Endometrial microvascular endothelial cells (primary cell): Measurements from ENCODE around the gene TMSB4X. TPM values are rescaled to one million over a fixed set of nuclear protein-coding genes. Genes with fewer than 3 reads are reported as not detected.

Source experiments
- in situ Hi-C: cut with HindIII; loops from 2 replicates; pipeline ENCODE4 v1.10.0; 2017; ENCODE audit warnings: low sequenced_read_pairs, low pct_unique_long_range_greater_than_20kb; ENCODE audit errors: inconsistent ontology term
- total RNA-seq: library from RNA; depleted of rRNA; stranded (reverse); fragments of >200 nt; gene quantifications from one replicate; pipeline ENCODE4 v1.2.3, GENCODE V29; 2015; ENCODE audit errors: inconsistent ontology term

The TMSB4X gene
- total RNA-seq, 1 donor from 2014 or later: 5,249 TPM

- in situ Hi-C loops: no loop called here
Observed at GRCh38 chrX:12988797-12989196, 13.9 kb downstream of the TMSB4X start.

DNA sequence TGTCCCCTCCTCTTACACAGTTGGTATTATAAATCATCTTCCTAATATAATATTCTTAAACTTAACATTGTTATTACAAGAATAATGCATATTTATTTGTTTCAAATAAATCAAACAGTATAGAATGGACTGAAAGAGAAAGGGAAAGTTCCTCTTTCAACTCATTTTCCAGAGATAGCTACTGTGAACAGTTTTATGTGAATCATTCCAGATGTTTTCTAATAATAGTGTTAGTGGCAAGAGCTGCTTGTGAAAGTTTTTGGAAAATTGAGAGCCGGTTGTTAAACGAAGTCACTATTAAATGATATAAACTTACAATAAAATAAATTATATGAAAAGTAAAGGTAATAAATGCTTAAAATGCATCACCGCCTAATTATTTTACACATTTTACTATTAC is 14.6 kb downstream of the TMSB4X start:
- in situ Hi-C loops: no loop called here

DNA sequence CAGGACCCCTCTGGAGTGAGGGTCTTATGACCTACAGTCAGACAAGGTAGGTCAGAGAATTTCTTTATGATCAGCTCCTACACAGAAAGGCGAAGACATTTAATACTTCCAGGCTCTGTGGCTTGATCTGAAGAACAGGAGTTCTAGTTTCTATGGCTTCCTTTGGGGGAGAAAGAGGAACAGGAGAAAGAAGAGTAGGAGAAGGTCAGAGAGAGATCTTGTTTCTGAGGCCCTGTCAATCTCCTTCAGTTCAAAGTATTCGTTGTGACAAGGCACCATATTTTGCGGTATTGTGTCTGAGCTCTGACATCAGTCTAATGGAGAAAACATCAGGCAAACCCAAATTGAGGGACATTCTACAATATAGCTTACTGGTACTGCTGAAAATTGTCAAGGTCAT is 16.7 kb downstream of the TMSB4X start:
- in situ Hi-C loops: no loop called here

- in situ Hi-C loops: no loop called here
Observed at GRCh38 chrX:12992544-12993118, 17.7 kb downstream of the TMSB4X start.

GRCh38 chrX:12993826-12994225 is 18.9 kb downstream of the TMSB4X start:
- in situ Hi-C loops: no loop called here

- in situ Hi-C loops: no loop called here
Observed at GRCh38 chrX:12994321-12994720, 19.4 kb downstream of the TMSB4X start.

DNA sequence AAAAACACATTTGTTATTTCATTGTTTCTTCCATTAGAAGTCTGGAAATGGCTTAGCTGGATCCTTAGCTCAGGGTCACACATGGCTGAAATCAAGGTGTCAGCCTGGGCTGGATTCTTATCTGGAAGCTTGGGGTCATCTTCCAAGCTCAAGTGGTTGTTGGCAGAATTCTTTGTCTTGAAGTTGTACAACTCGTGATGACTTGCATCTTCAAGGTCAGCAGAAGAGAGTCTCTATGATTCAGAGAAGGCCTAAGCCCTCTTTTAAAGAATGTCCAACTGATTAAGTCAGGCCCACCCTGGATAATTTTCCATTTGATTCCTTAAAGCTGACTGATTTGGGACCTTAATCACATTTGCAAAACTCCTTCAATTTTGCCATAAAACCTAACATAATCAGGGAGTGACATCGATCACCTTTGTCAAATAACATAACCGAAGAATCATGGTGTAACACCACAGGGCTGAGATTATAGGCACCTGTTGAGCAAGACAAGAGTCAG is 22.1 kb downstream of the TMSB4X start:
- in situ Hi-C loops: no loop called here

DNA sequence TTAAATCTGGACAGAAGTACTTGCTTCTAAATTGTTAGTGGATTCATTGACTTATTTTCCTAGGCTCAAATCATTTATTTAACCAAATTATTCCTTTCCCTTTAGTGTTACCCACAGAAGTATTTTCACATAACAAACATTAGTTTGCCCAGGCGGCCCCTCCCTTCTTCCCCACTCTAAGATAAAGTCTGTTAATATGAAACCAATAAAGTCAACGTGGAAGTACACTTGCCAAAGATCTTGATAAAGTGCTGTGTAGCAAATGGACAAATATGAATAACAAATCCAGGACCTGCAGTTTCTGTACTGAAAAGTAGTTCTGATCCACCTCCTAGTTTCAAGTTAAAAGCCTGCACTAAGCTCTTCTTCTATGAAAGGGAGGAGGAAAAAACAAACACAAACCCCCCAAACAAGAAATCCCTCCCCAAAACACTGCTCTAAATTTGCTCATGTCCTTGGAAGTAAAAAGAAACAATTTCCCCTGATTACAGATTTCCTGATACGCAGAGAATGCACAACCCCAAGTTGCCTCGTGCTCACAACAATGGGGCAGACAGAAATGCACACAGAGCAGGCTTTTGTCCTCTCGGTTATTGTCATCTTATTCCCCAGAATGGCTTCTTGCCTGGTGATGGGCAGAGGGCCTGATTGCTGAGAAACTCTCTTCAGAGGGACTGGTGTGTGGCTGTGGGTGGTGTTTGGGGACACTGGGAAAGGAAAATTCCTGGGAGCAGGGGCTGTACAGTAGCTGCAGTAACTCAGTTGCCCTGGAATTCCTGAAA is 23.2 kb downstream of the TMSB4X start:
- in situ Hi-C loops: no loop called here

- in situ Hi-C loops: no loop called here
Observed at GRCh38 chrX:12999422-12999821, 24.5 kb downstream of the TMSB4X start.

GRCh38 chrX:13000301-13000811 is 25.4 kb downstream of the TMSB4X start:
- in situ Hi-C loops: no loop called here

GRCh38 chrX:13001097-13001496 is 26.2 kb downstream of the TMSB4X start:
- in situ Hi-C loops: no loop called here

DNA sequence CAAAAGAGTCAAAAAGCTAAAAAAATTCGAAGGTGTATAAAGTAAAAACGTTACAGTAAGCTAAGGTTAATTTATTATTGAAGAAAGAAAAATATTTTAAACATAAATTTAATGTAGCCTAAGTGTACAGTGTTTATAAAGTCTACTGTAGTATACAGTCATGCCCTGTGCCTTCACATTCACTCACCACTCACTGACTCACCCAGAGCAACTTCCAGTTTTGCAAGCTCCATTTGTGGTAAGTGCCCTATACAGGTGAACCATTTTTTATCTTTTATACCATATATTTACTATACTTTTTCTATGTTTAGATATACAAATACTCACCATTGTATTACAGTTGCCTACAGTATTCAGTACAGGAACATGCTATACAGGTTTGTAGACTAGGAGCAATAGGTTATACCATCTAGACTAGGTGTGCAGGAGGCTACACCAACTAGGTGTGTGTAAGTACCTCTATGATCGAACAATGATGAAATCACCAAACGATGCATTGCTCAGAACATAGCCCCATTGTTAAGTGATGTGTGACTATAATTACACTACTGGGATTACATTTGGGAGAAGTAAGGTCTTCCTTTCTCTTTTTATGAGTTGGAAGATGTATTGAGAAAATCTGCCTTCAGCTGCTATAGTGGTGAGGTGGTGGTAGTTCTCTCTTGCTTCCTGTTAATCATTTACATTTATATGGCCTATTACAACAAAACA is 27.2 kb downstream of the TMSB4X start:
- in situ Hi-C loops: no loop called here

DNA sequence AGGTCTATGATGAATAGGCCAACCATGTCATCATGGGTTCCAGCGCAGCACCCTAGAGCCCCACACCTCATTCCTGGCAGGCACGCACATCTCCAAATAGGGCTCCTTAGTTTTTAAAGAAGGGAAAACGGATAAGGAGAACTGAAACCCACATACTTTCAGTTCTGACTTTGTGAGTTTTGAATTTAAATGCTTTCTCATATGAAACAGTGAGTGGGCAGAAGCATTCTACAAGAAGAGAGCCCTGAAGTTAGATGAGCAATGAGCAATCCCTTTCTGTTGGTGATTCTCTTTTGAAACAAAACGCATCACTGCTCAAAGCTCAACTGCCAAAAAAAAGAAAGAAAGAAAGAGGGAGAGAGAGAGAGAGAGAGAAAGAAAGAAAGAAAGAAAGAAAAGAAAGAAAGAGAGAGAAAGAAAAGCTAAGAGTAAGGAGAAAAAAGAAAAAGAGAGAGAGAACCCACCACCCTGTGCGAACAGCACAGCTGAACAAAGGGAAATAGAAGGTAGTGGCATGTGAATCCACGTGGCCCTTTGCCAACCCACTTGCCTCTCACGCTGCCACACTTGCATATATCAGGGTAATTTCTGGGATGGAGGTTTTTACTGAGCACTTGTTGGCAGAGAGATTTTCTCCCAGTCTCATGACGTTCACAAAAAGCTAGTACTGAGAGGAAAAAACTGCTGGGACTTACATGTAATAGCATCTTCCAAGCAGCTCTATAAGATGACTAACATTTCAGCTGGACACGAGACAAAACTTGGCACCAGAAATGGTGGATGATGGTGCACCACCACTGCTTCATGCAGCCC is 31.0 kb downstream of the TMSB4X start:
- in situ Hi-C loops: no loop called here

GRCh38 chrX:13007519-13008188 is 32.7 kb downstream of the TMSB4X start:
- in situ Hi-C loops: no loop called here

DNA sequence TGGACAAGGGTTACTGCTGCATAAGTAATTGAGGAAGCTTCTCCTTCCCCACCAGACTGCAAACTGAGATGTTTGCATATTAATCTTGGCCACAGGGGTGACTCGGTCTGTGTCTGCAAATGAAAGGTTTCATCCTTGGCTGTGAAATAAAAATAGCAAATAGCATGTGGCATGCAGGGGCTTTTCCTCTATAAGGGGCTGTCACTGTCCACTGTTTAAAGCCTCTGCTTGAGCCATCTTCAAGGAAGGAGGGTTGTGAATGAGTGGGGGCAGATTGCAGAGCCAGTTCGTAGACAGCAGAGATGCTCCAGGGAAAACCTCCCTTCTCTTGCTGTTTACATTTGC is 33.3 kb downstream of the TMSB4X start:
- in situ Hi-C loops: no loop called here

- in situ Hi-C loops: no loop called here
Observed at GRCh38 chrX:13008851-13009250, 33.9 kb downstream of the TMSB4X start.

GRCh38 chrX:13009273-13009672 is 34.4 kb downstream of the TMSB4X start:
- in situ Hi-C loops: no loop called here

DNA sequence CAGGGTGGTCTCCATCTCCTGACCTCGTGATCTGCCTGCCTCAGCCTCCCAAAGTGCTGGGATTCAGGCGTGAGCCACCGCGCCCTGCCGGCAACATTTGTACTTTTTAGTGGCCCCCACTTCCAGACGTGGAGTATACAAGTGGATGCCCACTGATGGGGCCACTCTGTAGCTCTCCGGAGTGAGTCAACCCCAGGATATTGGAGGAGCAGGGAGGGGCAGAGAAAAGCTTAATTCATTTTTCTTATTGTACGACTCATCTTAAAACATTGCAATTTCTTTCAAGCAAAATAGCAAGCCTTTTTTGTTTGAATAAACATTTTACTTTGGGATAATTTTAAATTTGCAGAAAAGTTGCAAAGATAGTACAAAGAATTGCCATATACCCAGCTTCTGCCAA is 34.9 kb downstream of the TMSB4X start:
- in situ Hi-C loops: no loop called here

DNA sequence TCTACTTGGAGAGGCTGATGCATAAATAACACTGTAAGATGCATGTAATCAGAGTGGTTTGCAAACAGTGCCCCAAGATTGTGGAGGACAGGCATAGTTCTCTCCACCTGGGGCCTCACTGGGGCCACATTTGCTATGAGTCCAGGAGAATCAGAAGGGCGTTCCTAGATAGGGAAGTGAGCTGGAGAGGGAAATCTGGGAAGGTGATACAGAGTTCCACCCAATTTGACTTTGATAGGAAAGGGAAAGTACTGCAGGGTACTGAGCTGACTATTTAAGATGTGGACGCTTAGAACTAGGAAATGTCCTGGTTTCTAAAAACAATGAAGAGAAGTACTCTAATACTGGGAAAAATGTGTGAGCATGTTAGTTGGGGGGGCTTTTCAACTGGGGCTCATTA is 35.6 kb downstream of the TMSB4X start:
- in situ Hi-C loops: no loop called here
